Spleen (tissue), 7 donors: ENCODE results near the gene MPZL1.
A peak's percentile ranks its signal among the peaks of the same experiment; 100 is the strongest.
"Not testable (repeated sequence)": the region's sequence is repeated elsewhere in the genome, so short reads cannot be mapped to it uniquely, and the experiment has no call there.

Experiments used
- POLR2A ChIP-seq, 3 donors: fragments of 450-650 bp; IDR thresholded peaks; one replicate each; pipeline ENCODE4 v1.5.1; 2017; ENCODE audit warnings: antibody characterized with exemption in 3 of 3, mild to moderate bottlenecking in 1 of 3
- POLR2AphosphoS5 ChIP-seq, 3 donors: sonication (generic); formaldehyde crosslinking; IDR thresholded peaks; one replicate each; pipeline ENCODE4 v1.5.1; 2017; ENCODE audit warnings: antibody characterized with exemption in 3 of 3
- TF ChIP-seq, protein P1 (sequence below), 11 experiments: fragments of 200-600 bp in 7 of 11; fragments of 450-650 bp in 4 of 11; sonication (generic) in 4 of 11; IDR thresholded peaks in 8 of 11; conservative IDR thresholded peaks in 3 of 11; 1 replicate in 7 of 11; 2 replicates in 4 of 11; pipeline versions ENCODE4 v1.4.0 to v1.8.0; 2016 to 2021; ENCODE audit warnings: antibody characterized with exemption in 11 of 11, inconsistent platforms in 4 of 11, mild to moderate bottlenecking in 1 of 11
- donor health status: DM: no; HTN: no; CAD: no; lungs with moderate emphysema.
- donor health status: DM: no; HTN: no; CAD: no.
- donor health status: DM: no; HTN: no; CAD: no.

DNA sequence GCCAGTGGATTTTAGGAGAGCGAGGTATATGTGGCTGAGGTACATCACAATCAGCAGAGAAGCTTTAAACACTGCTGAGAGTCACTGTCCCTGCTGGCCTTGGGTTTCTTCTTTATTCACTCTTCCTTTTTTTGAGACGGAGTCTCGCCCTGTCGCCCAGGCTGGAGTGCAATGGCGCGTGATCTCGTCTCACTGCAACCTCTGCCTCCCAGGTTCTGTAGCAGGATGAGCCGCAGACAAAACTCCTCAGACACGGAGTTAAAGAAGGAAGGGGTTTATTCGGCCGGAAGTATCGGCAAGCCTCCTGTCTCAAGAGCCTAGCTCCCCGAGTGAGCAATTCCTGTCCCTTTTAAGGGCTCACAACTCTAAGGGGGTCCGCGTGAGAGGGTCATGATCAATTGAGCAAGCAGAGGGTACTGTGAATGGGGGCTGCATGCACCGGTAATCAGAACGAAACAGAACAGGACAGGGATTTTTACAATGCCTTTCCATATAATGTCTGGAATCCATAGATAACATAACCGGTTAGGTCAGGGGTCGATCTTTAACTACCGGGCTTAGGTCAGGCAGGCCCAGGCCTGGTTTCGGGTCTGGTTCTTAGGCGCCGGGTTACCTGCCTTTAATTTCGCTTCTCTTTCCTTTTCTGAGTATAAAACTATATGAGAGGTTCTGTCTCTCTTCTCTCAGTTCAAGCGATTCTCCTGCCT lies 1.9 kb upstream of the MPZL1 start:
- peak in 1 of 3 donors; percentile 28 for TF ChIP-seq POLR2AphosphoS5 (IDR thresholded peaks at IDR 0.05)
- TF ChIP-seq, protein P1, sequence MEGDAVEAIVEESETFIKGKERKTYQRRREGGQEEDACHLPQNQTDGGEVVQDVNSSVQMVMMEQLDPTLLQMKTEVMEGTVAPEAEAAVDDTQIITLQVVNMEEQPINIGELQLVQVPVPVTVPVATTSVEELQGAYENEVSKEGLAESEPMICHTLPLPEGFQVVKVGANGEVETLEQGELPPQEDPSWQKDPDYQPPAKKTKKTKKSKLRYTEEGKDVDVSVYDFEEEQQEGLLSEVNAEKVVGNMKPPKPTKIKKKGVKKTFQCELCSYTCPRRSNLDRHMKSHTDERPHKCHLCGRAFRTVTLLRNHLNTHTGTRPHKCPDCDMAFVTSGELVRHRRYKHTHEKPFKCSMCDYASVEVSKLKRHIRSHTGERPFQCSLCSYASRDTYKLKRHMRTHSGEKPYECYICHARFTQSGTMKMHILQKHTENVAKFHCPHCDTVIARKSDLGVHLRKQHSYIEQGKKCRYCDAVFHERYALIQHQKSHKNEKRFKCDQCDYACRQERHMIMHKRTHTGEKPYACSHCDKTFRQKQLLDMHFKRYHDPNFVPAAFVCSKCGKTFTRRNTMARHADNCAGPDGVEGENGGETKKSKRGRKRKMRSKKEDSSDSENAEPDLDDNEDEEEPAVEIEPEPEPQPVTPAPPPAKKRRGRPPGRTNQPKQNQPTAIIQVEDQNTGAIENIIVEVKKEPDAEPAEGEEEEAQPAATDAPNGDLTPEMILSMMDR (IDR thresholded peaks at IDR 0.05 in 8 of 11, conservative IDR thresholded peaks at IDR 0.05 in 3 of 11) = not testable (repeated sequence)
- not testable (repeated sequence) for TF ChIP-seq POLR2A (IDR thresholded peaks at IDR 0.05)
